Adrenal gland (tissue), 12 donors: ENCODE measurements around the gene TRPM5. TPM values are rescaled to one million over a fixed set of nuclear protein-coding genes. Genes with fewer than 3 reads are reported as not detected.

ENCODE experiments used
- DNase-seq, 7 donors: peaks; one replicate each; pipeline ENCODE4 v3.0.0-alpha.2; 2019 to 2020
- H3K27ac ChIP-seq, 5 donors: fragments of 200-600 bp; sonication (generic) in 4 of 5; 1 replicate in 3 of 5; 2 replicates in 2 of 5; pipeline versions ENCODE4 v1.5.1 to v1.8.0; 2016 to 2020; ENCODE audit warnings: mild to moderate bottlenecking in 1 of 5
- H3K27me3 ChIP-seq: fragments of 200-600 bp; 2 replicates; pipeline ENCODE4 v1.8.0; 2021
- H3K36me3 ChIP-seq, 2 donors: fragments of 200-600 bp; replicated peaks in 1 of 2; 1 replicate in 1 of 2; 2 replicates in 1 of 2; pipeline versions ENCODE4 v1.5.1 to v1.8.0; 2018 to 2022
- H3K4me1 ChIP-seq, 2 donors: fragments of 200-600 bp; replicated peaks in 1 of 2; 1 replicate in 1 of 2; 2 replicates in 1 of 2; pipeline versions ENCODE4 v1.5.1 to v1.8.0; 2018 to 2021
- H3K4me3 ChIP-seq, 4 donors: fragments of 200-600 bp; sonication (generic) in 3 of 4; one replicate each; pipeline ENCODE4 v1.5.1; 2016 to 2018
- H3K9me3 ChIP-seq, 3 donors: fragments of 200-600 bp; sonication (generic) in 1 of 3; replicated peaks in 1 of 3; 1 replicate in 2 of 3; 2 replicates in 1 of 3; pipeline versions ENCODE4 v1.5.1 to v1.8.0; 2016 to 2021
- POLR2A ChIP-seq, 2 donors: fragments of 450-650 bp; IDR thresholded peaks; one replicate each; pipeline ENCODE4 v1.6.1; 2017; ENCODE audit warnings: antibody characterized with exemption in 2 of 2, mild to moderate bottlenecking in 2 of 2, moderate library complexity in 1 of 2
- WGBS, 4 donors: extraction: QIAGEN DNeasy Blood & Tissue Kit in 2 of 4; methylation state at CpG; one replicate each; pipeline versions ENCODE4 v1.1.5 to v1.1.7; 2013 to 2017; 5-methylcytosine and 5-hydroxymethylcytosine counted together
- intact Hi-C, 2 donors: fragments of 100-400 bp; cut with DNase I; formaldehyde crosslinking; loops; one replicate each; pipeline versions ENCODE4 v1.14.1 to v1.15.0; 2022 to 2023
- polyA plus RNA-seq, 3 donors: library from polyadenylated mRNA; stranded (reverse); fragments of 200-250 nt in 2 of 3; fragments of 350-450 nt in 1 of 3; fragmentation: Illumina TruSeq in 1 of 3; extraction: RNeasy Lipid Tissue Mini Kit (QIAGEN cat#74804) in 1 of 3; gene quantifications; one replicate each; pipeline ENCODE4 v1.2.3, GENCODE V29; 2013 to 2014
- total RNA-seq, 9 donors: library from RNA; depleted of rRNA in 4 of 9; stranded (reverse); fragments of >200 nt in 4 of 9; fragments of 120-200 nt in 1 of 9; fragmentation: NEBNext Ultra II Directional in 1 of 9; extraction: Animal tissue kit (Norgen Biotek cat#: 25700) in 1 of 9; gene quantifications; one replicate each; pipeline versions ENCODE4 v1.1.0 to v1.2.4, GENCODE V29; 2013 to 2023
- TF ChIP-seq, protein P1 (sequence below), 6 experiments: fragments of 450-650 bp in 4 of 6; fragments of 200-600 bp in 2 of 6; sonication (generic) in 1 of 6; IDR thresholded peaks; 1 replicate in 5 of 6; 2 replicates in 1 of 6; pipeline versions ENCODE4 v1.5.1 to v1.8.0; 2016 to 2021; ENCODE audit warnings: antibody characterized with exemption in 6 of 6, mild to moderate bottlenecking in 2 of 6, moderate library complexity in 1 of 6
- donor health status: healthy with polysubstance abuse.
- donor health status: Bipolar disorder and iron deficiency.
- donor health status: DM: yes; HTN: yes; CAD: no.
- donor health status: DM: no; HTN: no; CAD: no.
- donor health status: DM: no; HTN: no; CAD: no.
- donor health status: DM: yes; HTN: yes; CAD: no.

Gene TRPM5
- total and polyA plus RNA-seq, 12 donors = 0.11 to 7.4 (median 0.97) TPM; not detected in 1

DNA sequence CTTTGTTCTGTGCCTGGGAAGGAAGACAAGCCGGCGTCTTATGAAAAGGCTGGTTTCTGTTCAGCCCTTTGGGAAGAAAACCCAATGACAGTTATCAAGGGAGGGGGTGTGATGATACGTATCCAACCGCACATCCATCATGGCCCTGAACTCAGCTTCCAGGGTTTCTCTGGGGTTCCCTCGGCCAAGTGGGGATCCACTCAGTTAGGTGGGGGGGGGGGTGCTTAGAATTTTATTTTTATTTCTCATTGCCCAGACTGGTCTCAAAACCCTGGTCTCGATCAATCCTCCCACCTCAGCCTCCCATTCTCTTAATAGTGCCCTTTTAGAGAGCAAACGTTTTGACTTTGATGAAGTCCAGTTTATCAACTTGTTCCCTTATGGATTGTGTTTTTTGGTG lies 26.2 kb upstream of the TRPM5 start:
- Histone ChIP-seq H3K4me3 (no peak overlapping the region), H3K27ac (peak overlapping the region in 3 of 5 donors; percentile 19 to 29 (median 21)), H3K9me3 (no peaks in the 10 kb centered on the region), H3K27me3 (no peaks in the 10 kb centered on the region), H3K4me1 (peaks cover 29 to 61% of the 10 kb centered on the region in 2 donors), H3K36me3 (no peaks in the 10 kb centered on the region)
- WGBS, 4 donors = 75 to 85% (median 76%) methylated on average over 7 of the region's 7 CpGs
- no peak for TF ChIP-seq POLR2A (IDR thresholded peaks at IDR 0.05)
- TF ChIP-seq, protein P1, sequence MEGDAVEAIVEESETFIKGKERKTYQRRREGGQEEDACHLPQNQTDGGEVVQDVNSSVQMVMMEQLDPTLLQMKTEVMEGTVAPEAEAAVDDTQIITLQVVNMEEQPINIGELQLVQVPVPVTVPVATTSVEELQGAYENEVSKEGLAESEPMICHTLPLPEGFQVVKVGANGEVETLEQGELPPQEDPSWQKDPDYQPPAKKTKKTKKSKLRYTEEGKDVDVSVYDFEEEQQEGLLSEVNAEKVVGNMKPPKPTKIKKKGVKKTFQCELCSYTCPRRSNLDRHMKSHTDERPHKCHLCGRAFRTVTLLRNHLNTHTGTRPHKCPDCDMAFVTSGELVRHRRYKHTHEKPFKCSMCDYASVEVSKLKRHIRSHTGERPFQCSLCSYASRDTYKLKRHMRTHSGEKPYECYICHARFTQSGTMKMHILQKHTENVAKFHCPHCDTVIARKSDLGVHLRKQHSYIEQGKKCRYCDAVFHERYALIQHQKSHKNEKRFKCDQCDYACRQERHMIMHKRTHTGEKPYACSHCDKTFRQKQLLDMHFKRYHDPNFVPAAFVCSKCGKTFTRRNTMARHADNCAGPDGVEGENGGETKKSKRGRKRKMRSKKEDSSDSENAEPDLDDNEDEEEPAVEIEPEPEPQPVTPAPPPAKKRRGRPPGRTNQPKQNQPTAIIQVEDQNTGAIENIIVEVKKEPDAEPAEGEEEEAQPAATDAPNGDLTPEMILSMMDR (IDR thresholded peaks at IDR 0.05) = no peak
- intact Hi-C loops = no loop called here
- DNase-seq = peak in 3 of 7 donors; percentile 13 to 37 (median 17)

DNA sequence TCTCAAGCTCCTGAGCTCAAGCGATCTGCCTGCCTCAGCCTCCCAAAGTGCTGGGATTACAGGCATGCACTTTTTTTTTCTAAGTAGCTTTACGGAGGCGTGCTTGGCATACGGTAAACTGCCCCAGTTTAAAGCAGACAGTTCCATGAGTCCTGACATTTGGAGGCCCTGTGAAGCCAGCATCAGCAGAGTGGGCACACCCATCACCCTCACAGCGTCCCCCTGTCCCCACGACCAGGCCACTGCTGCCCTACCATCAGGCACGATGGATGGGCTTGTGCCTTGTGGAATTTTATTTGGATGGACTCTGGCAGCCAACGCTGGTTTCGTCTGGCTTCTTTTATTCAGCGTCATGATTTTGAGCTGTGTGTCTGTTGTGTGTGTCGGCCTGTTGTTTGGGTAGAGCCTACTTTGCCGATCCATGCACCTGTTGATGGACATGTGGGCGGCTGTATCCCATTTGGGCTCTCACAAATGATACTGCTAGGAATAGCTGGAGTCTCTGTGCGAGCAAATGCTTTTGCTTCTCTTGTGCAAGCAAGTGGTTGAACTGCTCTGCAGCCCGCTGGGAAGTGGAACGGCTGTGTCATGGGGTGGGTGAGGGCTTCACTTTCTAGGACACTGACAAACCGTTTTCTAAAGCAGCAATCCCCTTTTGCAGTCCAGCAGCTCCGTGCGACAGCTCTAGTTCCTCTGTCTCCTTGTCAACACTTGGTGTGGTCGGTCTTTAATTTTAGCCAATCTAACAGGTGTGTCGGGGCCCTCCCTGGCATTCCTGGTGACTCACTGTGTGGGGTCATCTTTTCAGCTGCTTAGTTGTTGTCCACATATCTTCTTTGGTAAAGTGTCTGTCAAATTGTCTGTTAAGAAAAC lies 24.3 kb upstream of the TRPM5 start:
- intact Hi-C loops = no loop called here
- Histone ChIP-seq H3K27me3 (no peaks in the 10 kb centered on the region), H3K27ac (peak overlapping the region in 2 of 5 donors; percentile 26 to 45), H3K9me3 (no peaks in the 10 kb centered on the region), H3K4me1 (peaks cover 37 to 66% of the 10 kb centered on the region in 2 donors), H3K4me3 (no peak overlapping the region), H3K36me3 (no peaks in the 10 kb centered on the region)
- no peak for TF ChIP-seq POLR2A (IDR thresholded peaks at IDR 0.05)
- TF ChIP-seq, protein P1 (IDR thresholded peaks at IDR 0.05) = no peak
- peak in 5 of 7 donors; percentile 15 to 54 (median 24) for DNase-seq
- 72 to 86% (median 80%) methylated on average over 20 to 21 of the region's 21 CpGs for WGBS, 4 donors

DNA sequence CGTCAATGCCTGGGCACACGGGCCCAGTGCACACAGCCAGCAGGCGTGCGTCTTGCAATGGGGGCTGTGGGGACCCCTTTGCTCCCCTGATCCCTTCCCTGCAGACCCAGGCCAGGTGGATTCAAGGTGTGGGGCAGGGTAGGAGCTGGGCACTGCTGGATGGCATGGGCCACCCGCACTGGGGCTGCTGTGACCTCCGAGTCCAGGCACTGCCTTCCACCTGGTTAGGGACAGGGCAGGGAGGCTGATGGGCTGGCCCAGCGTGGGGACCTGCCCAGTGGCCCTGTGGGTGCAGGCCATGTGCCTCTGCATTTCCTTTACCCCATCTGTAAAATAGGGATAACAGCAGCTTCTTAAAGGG lies 23.4 kb upstream of the TRPM5 start:
- Histone ChIP-seq H3K9me3 (no peaks in the 10 kb centered on the region), H3K27me3 (no peaks in the 10 kb centered on the region), H3K4me3 (no peak overlapping the region), H3K36me3 (no peaks in the 10 kb centered on the region), H3K27ac (peak overlapping the region in 3 of 5 donors; percentile 83 to 99 (median 92)), H3K4me1 (peaks cover 41 to 57% of the 10 kb centered on the region in 2 donors)
- TF ChIP-seq POLR2A (IDR thresholded peaks at IDR 0.05) = no peak
- TF ChIP-seq, protein P1 (IDR thresholded peaks at IDR 0.05) = no peak
- intact Hi-C loops = no loop called here
- 84 to 100% (median 91%) methylated on average over 1 to 7 of the region's 7 CpGs for WGBS, 4 donors
- peak in 4 of 7 donors; percentile 13 to 48 (median 17) for DNase-seq

DNA sequence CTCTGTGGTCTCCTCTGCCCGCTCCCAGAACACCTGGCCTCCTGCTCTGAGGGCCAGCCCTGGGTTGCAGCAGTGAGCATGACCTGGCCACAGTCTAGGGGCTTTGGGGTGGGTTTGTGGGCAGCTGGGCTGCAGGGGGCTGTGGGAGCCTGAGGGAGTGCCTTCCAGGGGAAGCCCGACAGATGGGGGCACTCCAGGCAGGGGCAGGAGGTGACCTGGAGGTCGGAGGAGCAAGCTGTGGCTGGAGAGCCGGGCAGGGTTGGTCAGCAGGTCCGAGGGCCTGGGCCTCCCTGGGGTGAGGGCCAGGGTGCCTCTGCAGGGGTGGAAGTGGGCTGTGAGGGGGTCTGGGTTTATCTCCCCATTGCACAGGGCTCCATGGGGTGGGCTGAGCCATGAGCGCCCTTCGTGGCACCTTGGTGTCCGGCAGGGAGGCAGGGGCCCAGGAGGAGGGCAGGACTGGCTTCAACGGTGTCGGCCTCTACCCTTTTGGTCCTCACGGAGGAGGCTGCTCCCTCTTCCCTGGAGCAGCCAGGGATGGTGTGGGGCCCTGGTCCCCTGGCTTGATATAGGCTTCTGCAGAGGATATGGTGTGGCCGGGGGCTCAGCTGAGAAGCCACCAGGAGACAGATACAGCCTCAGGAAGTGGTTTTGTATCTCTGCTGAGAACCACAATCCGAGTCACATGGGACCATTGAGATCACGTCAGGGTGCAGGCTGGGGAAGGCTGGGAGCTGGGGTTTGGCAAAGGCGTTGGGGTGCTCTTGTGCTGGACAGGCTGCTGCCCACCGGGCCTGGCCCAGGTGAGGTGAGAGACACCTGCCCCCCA lies 22.8 kb upstream of the TRPM5 start:
- no peaks in the 10 kb centered on the region for H3K36me3 ChIP-seq
- intact Hi-C loops = no loop called here
- no peaks in the 10 kb centered on the region for H3K9me3 ChIP-seq
- peak overlapping the region; percentile 13 to 99 (median 90) for H3K27ac ChIP-seq
- WGBS, 4 donors = 65 to 75% (median 73%) methylated on average over 4 to 16 of the region's 16 CpGs
- no peaks in the 10 kb centered on the region for H3K27me3 ChIP-seq
- no peak overlapping the region for H3K4me3 ChIP-seq
- TF ChIP-seq, protein P1 (IDR thresholded peaks at IDR 0.05) = no peak
- no peak for TF ChIP-seq POLR2A (IDR thresholded peaks at IDR 0.05)
- peak in 6 of 7 donors; percentile 9 to 50 (median 18) for DNase-seq
- H3K4me1 ChIP-seq = peaks cover 47 to 52% of the 10 kb centered on the region in 2 donors
